GM12891 (cell line): ENCODE measurements around the gene SEC16B.

ENCODE experiments used
- POLR2A ChIP-seq: IDR thresholded peaks from 2 replicates; pipeline ENCODE4 v1.6.1; 2011; ENCODE audit warnings: low read depth, low read length, control low read depth
- TAF1 ChIP-seq: IDR thresholded peaks from 2 replicates; pipeline ENCODE4 v1.6.1; 2011; ENCODE audit warnings: low read depth, low read length, control low read depth

GRCh38 chr1:177914603-177915002 is 55.3 kb downstream of the SEC16B start:
- TF ChIP-seq POLR2A (no peak), TAF1 (no peak)
